ENCODE measurements around the gene LRRTM4. TPM values are rescaled to one million over a fixed set of nuclear protein-coding genes. Genes with fewer than 3 reads are reported as not detected.

Gene LRRTM4
- total RNA-seq, 4 donors from 2014 or later: not detected

GRCh38 chr2:77016443-77017354, 505.5 kb downstream of the LRRTM4 start:
- 76 to 78% methylated on average over 4 of the region's 4 CpGs for WGBS, 2 donors

GRCh38 chr2:77013953-77014352, 508.2 kb downstream of the LRRTM4 start:
- peaks cover 0 to 20% (median 3%) of the 10 kb centered on the region in 3 donors for H3K4me1 ChIP-seq
- H3K9me3 ChIP-seq: no peaks in the 10 kb centered on the region
- DNase-seq: no peak
- no peak overlapping the region for H3K27ac ChIP-seq
- no peaks in the 10 kb centered on the region for H3K36me3 ChIP-seq
- no peak for TF ChIP-seq POLR2A (IDR thresholded peaks at IDR 0.05)
- peak in 1 of 6 experiments; percentile 7 for TF ChIP-seq CTCF (IDR thresholded peaks at IDR 0.05)
- no peak overlapping the region for H3K4me3 ChIP-seq
- intact Hi-C loops (cut with DNase I): no loop called here
- H3K27me3 ChIP-seq: no peaks in the 10 kb centered on the region
- WGBS, 2 donors: 37% methylated on average over 2 of the region's 2 CpGs

More at GRCh38 chr2:77016443-77017354, 505.5 kb downstream of the LRRTM4 start:
- intact Hi-C loops (cut with DNase I): no loop called here
- Histone ChIP-seq H3K27ac (no peak overlapping the region), H3K4me1 (peaks cover 0 to 12% (median 3%) of the 10 kb centered on the region in 3 donors), H3K4me3 (no peak overlapping the region), H3K27me3 (no peaks in the 10 kb centered on the region), H3K36me3 (no peaks in the 10 kb centered on the region), H3K9me3 (no peaks in the 10 kb centered on the region)
- DNase-seq: no peak
- TF ChIP-seq CTCF (IDR thresholded peaks at IDR 0.05): no peak
- TF ChIP-seq POLR2A (IDR thresholded peaks at IDR 0.05): no peak

GRCh38 chr2:77013457-77013856, 508.7 kb downstream of the LRRTM4 start:
- TF ChIP-seq POLR2A (IDR thresholded peaks at IDR 0.05): no peak
- no peak for TF ChIP-seq CTCF (IDR thresholded peaks at IDR 0.05)
- intact Hi-C loops (cut with DNase I): no loop called here
- Histone ChIP-seq H3K27ac (no peak overlapping the region), H3K4me1 (peaks cover 0 to 25% (median 3%) of the 10 kb centered on the region in 3 donors), H3K27me3 (no peaks in the 10 kb centered on the region), H3K36me3 (no peaks in the 10 kb centered on the region), H3K4me3 (no peak overlapping the region), H3K9me3 (no peaks in the 10 kb centered on the region)
- WGBS, 2 donors: 24 to 35% methylated on average over 2 of the region's 2 CpGs
- no peak for DNase-seq

- intact Hi-C loops (cut with DNase I): no loop called here
- Histone ChIP-seq H3K27me3 (no peaks in the 10 kb centered on the region), H3K27ac (no peak overlapping the region), H3K4me3 (no peak overlapping the region), H3K36me3 (no peaks in the 10 kb centered on the region), H3K4me1 (peaks cover 0 to 31% (median 3%) of the 10 kb centered on the region in 3 donors), H3K9me3 (no peaks in the 10 kb centered on the region)
- no peak for DNase-seq
- WGBS, 2 donors: 23 to 26% methylated on average over 3 of the region's 3 CpGs
- no peak for TF ChIP-seq CTCF (IDR thresholded peaks at IDR 0.05)
- TF ChIP-seq POLR2A (IDR thresholded peaks at IDR 0.05): no peak
Measured at GRCh38 chr2:77009307-77009706, 512.9 kb downstream of the LRRTM4 start.

GRCh38 chr2:77008853-77009252, 513.3 kb downstream of the LRRTM4 start:
- no peaks in the 10 kb centered on the region for H3K27me3 ChIP-seq
- no peak for TF ChIP-seq POLR2A (IDR thresholded peaks at IDR 0.05)
- TF ChIP-seq CTCF (IDR thresholded peaks at IDR 0.05): no peak
- no peaks in the 10 kb centered on the region for H3K9me3 ChIP-seq
- 0 to 5% methylated on average over 1 of the region's 1 CpG for WGBS, 2 donors
- intact Hi-C loops (cut with DNase I): no loop called here
- no peak overlapping the region for H3K27ac ChIP-seq
- no peak for DNase-seq
- H3K4me1 ChIP-seq: peaks cover 0 to 26% (median 3%) of the 10 kb centered on the region in 3 donors
- H3K36me3 ChIP-seq: no peaks in the 10 kb centered on the region
- H3K4me3 ChIP-seq: no peak overlapping the region

Measured in esophagus squamous epithelium (tissue), 5 donors.